ENCODE data around the gene SLC6A13.

Gene SLC6A13

DNA sequence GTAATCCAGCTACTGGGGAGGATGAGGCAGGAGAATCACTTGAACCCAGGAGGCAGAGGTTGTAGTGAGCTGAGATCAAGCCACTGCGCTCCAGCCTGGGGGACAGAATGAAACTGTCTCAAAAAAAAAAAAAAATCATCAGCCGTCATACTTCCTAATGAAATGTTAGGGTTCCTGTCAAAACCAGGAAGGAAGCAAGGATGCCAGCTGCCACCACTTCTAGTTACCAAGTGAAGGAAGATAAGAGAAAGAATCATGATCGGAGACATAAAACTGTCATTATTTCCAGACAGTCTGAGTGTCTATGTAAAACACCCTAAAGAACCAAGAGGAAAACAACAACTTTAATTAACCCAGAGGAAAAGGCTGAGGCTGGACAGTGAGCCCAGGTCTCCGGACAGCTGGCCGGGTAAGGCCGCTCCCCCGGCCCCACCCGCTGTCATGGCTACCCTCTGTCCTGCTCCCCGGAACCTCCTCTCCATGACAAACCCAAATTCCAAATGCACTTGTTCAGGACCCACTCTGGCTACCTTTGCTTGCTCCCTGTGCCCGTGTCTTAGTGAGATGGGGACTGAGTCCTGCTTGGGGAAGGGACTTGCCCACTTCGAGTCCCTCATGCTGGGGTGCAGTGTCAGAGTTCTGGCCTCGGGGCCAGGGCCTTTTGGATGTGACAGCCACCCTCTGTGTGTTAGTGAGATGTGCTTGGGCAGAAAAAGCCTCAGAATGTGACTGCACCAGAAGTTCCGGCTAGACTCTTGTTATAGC, 77.6 kb downstream of the SLC6A13 start:
- H3K9me3 ChIP-seq (ENCODE audit: control insufficient read depth, insufficient read depth, low read length): no peaks in the 10 kb centered on the region
- H3K4me1 ChIP-seq (ENCODE audit: insufficient read depth, low read length): peaks cover 10% of the 10 kb centered on the region; the same call in 1 of the 2 replicates
- H3K36me3 ChIP-seq (ENCODE audit: insufficient read depth, low read length): no peaks in the 10 kb centered on the region
- H3K9ac ChIP-seq (ENCODE audit: low read depth, low read length): no peak overlapping the region

DNA sequence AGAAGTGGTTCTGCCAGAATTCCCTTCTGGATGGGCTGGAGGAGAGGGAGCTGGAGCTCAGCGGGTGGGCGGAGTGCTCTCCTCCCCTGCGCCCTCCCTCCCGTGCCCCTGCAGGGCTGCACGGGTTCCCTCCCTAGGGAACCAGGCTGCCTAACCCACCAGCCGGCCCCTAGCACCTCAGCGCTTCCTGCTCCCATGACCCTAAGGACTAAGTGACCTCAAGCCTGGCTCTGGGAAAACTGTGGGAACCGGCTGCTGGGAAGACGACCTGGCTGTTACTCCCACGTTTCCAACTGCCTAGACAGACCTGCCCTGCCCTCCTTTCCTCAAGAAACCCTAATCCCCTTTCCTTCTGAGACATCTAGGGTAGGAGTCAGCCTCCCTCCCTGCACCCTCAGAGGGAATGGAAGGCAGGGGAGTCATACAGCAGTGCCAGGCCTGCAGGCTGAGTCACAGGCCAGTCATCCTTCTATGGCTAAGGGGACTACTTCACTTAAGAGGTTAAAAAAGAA, 80.2 kb downstream of the SLC6A13 start:
- H3K4me1 ChIP-seq (ENCODE audit: insufficient read depth, low read length): peaks cover 19% of the 10 kb centered on the region
- no peak overlapping the region for H3K9ac ChIP-seq (ENCODE audit: low read depth, low read length)
- H3K36me3 ChIP-seq (ENCODE audit: insufficient read depth, low read length): no peaks in the 10 kb centered on the region
- no peaks in the 10 kb centered on the region for H3K9me3 ChIP-seq (ENCODE audit: control insufficient read depth, insufficient read depth, low read length)

DNA sequence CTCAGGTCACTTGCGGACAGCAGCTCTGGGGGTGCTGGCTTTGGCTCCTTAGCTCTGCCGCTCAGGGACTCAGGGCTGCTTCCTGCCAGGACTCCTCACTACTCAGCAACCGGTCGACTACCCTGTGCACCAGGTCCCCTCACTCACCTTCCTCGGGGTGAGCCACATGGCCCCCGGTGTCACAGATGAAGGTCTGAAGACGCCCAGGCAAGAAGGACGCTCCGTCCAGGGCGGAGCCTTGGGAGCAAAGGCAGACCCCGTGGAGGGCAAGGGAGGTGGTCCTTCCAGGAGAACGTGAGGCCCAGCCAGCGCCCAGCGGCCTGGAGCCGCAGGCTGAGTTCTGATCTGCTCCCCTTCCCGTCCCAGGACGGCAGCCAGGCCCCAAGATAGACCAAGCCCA, 80.7 kb downstream of the SLC6A13 start:
- no peak overlapping the region for H3K9ac ChIP-seq (ENCODE audit: low read depth, low read length)
- no peaks in the 10 kb centered on the region for H3K9me3 ChIP-seq (ENCODE audit: control insufficient read depth, insufficient read depth, low read length)
- H3K4me1 ChIP-seq (ENCODE audit: insufficient read depth, low read length): peaks cover 21% of the 10 kb centered on the region
- H3K36me3 ChIP-seq (ENCODE audit: insufficient read depth, low read length): no peaks in the 10 kb centered on the region

DNA sequence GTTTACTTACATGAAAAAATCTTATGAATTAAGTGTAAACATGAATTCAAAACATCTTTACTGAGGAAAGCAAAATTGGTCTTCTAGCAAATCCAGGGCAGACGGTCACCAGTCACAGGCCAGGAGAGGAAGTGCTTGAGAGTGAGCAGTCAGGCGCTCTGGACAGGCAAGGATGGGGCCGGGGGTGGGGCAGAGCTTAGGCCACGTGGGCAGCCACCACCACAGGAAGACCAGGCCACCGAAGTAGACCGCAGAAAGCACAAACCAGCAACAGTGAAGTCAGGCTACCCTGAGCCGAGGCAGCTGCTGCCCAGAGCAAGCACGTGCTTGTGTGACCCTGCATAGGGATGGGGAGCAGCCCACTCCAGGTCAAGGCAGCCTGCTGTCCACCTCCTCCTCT, 82.2 kb downstream of the SLC6A13 start:
- H3K4me1 ChIP-seq (ENCODE audit: insufficient read depth, low read length): peaks cover 29% of the 10 kb centered on the region
- H3K9ac ChIP-seq (ENCODE audit: low read depth, low read length): no peak overlapping the region
- H3K36me3 ChIP-seq (ENCODE audit: insufficient read depth, low read length): no peaks in the 10 kb centered on the region
- no peaks in the 10 kb centered on the region for H3K9me3 ChIP-seq (ENCODE audit: control insufficient read depth, insufficient read depth, low read length)

DNA sequence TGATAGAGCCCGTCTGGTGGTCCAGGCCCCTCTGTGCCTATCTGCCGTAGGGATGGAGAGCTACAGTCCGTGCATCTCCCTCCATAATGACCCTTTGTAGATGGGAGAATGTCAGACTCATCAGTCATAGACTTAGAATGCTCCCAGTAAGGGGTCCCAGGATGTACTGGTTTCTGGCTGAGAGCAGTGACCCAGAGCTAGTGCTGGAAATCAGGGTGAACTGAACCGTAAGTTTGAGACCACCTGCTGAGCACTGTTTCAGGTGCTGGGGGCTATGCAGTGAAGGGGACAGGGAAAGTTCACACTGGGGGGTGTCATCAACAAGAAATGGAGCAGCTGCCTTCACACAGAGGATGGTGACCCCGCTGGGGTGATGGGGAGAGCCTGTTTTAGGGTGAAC, 82.8 kb downstream of the SLC6A13 start:
- H3K4me1 ChIP-seq (ENCODE audit: insufficient read depth, low read length): peaks cover 29% of the 10 kb centered on the region
- H3K9ac ChIP-seq (ENCODE audit: low read depth, low read length): no peak overlapping the region
- no peaks in the 10 kb centered on the region for H3K9me3 ChIP-seq (ENCODE audit: control insufficient read depth, insufficient read depth, low read length)
- no peaks in the 10 kb centered on the region for H3K36me3 ChIP-seq (ENCODE audit: insufficient read depth, low read length)

DNA sequence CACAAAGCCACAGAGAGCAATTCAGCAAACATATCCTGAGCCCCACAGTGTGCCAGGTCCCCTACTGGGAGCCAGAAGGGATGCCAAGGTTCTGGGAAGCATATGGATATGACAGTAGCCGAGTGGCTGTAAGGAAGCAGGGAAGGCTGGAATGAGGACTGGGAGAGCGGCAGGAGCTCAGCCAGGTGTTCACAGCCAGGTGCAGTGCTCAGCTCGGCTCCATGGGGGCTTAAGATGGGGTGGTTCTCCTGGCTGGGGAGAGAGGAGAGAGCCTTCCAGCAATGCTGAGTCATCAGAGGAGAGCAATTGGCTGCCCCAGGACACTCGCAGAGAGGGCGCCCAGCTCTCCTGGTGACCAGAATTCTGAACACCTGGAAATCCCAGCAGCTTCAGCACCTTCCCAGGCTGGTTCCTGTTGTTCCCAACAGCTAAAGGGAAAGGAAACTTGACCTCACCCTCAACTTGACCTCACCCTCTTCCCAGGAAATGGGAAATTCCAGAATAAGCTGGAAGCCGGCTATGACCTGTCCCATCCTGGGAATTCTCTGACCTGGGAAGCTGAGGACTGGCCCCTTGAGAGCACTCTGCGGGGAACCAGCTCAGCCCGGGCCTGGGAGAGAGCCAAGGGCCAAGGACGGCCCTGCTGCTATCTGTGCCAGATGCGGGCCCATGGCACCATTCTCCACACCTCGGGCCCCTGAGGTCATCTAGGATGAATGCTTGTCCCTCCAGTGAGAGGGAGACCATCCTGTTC, 83.3 kb downstream of the SLC6A13 start:
- no peaks in the 10 kb centered on the region for H3K9me3 ChIP-seq (ENCODE audit: control insufficient read depth, insufficient read depth, low read length)
- no peaks in the 10 kb centered on the region for H3K36me3 ChIP-seq (ENCODE audit: insufficient read depth, low read length)
- no peak overlapping the region for H3K9ac ChIP-seq (ENCODE audit: low read depth, low read length)
- H3K4me1 ChIP-seq (ENCODE audit: insufficient read depth, low read length): peaks cover 29% of the 10 kb centered on the region

DNA sequence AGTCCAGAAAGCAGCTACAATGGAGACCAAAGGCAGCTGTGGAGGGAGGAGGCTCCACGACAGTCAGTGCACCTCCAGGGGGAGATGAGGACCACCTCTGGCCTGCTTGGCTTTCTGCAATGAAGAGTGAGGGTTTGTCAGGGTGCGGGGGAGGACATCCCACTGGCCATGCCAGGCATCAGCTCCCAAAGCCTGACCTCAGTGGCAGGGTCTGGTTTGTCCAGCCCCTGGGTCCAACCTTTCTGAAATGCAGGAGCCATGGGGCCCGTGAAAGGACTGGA, 83.9 kb downstream of the SLC6A13 start:
- no peaks in the 10 kb centered on the region for H3K9me3 ChIP-seq (ENCODE audit: control insufficient read depth, insufficient read depth, low read length)
- H3K36me3 ChIP-seq (ENCODE audit: insufficient read depth, low read length): no peaks in the 10 kb centered on the region
- peaks cover 29% of the 10 kb centered on the region for H3K4me1 ChIP-seq (ENCODE audit: insufficient read depth, low read length)
- H3K9ac ChIP-seq (ENCODE audit: low read depth, low read length): no peak overlapping the region

DNA sequence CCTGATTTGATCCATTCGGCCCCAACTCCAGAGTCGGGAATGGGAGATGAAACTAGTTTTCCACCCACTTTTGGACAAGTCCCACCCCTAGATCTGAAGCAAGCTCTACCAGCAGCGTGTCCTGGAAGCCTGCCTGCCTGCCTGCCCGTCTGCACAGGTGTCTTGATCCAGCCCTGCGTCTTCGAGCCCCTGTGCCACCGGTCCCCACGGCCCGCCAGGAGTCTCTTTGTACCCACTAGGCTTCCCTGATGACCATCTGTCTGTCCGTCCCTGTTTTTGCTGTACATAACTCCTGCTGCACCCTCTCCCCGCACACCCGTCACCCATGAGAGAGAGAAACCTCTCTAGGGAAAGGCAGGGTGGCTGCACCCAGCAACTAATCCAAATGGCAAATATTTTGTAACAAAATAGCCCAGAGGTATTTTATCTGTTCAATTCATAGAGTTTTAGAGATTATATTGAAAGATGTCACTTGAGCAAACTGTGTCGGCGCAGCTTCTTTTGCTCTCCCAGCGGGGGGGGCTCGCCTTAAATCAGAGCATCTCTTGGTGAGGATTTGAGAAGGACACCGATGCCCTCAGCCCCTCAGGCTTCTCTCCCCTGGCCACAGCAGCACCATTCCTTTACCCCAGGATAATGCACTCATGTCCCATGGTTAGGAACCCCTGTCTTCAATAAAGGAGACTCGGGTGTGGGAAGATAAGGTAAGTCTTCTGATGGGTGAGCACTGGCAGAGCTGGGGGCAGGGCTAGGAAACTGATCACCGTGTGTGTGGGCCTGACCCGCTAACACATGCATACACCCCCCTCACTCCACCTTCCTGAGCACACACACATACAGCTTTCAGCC, 84.4 kb downstream of the SLC6A13 start:
- Histone ChIP-seq H3K4me1 (ENCODE audit: insufficient read depth, low read length) (peaks cover 29% of the 10 kb centered on the region), H3K36me3 (ENCODE audit: insufficient read depth, low read length) (no peaks in the 10 kb centered on the region), H3K9ac (ENCODE audit: low read depth, low read length) (no peak overlapping the region), H3K9me3 (ENCODE audit: control insufficient read depth, insufficient read depth, low read length) (no peaks in the 10 kb centered on the region)

DNA sequence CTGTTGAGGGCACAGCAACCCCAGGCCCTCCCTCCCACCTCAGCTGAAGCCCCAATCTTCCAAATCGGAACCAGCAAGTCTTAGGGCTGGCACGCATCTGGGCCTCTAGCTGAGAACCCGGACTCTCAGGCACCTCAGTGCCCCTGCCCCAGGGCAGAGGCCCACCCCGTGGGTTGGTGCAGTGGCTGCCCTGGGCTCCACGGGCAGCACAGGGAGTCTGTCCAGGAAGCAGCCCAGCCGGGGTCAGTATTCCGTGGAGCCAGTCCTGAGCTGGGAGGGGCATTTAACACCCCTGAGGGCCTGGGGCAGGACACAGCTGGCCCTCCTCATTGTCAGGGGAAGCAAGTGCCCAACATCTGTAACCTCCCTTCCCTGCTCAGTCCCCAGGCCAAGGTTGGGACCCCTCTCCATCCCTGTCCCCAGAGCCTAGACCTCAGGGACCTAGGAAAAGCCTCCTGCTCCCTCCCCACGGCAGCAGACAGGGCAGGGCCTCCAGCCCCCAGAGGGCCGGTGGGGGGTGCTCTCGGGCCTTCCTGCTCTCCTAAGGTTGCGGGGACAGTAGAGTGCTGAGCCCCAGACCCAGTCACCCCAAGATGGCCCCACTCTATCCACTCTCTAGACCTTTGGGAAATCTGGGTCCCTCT, 85.2 kb downstream of the SLC6A13 start:
- Histone ChIP-seq H3K4me1 (ENCODE audit: insufficient read depth, low read length) (peaks cover 29% of the 10 kb centered on the region), H3K9me3 (ENCODE audit: control insufficient read depth, insufficient read depth, low read length) (no peaks in the 10 kb centered on the region), H3K9ac (ENCODE audit: low read depth, low read length) (no peak overlapping the region), H3K36me3 (ENCODE audit: insufficient read depth, low read length) (no peaks in the 10 kb centered on the region)

DNA sequence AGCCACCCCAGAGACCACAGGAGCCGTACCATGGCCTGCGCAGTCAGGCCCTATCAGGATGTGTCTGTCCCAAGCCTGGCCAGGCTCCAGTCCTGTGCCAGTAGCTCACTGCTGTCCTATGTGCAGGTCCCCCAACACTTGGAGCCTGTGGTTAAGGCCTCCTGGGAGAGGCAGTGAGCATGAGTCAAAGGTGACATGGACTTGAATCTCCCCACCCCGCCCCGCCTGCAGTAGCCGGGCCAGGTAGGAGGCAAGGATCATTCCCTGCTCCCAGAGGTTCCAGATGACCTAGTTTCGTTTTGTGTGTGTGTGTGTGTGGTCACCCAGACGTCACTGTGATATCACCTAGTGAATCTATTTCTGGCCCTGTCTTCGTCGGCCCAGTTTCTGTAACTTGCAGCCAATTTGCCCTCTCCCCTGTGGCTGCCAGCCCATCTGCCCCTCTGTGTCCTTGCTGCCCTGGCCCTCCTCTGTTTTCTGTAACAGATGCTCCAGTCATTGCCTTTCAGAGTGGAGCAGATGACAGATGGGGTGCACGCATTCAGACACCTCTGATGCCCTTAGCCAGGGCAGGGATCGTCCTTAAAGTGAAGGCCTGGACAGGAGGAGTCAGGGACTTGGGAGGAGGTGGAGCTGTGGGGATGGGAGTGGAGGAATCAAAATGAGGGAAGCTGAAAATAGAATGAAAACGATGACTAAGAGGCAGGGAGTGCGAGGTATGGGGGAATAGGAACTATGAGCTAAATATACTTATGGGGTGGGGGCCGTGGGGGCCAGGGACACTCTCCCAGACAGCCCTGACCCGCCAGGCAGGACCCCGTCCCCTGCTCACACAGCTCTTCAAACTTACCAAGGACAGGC, 86.1 kb downstream of the SLC6A13 start:
- Histone ChIP-seq H3K9me3 (ENCODE audit: control insufficient read depth, insufficient read depth, low read length) (no peaks in the 10 kb centered on the region), H3K9ac (ENCODE audit: low read depth, low read length) (no peak overlapping the region), H3K4me1 (ENCODE audit: insufficient read depth, low read length) (peaks cover 25% of the 10 kb centered on the region), H3K36me3 (ENCODE audit: insufficient read depth, low read length) (no peaks in the 10 kb centered on the region)

DNA sequence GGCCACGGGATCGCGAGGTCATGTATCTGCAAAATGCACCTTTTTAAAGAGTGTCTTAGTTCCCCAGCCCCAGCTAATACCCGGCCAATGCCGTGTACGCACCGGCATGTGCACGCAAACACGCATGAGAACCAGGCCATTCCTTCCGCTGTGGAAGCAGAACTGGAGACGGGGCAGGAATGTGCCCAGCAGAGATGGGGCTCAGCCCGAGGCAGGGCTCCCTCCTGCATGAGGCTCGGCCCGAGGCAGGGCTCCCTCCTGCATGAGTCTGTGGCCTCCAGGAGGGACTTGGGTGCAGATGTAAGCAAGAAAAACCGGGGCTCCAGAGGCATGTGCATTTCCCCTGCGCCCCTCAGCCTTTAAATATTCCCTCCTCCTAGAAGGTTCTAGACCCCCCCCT, 86.9 kb downstream of the SLC6A13 start:
- no peak overlapping the region for H3K9ac ChIP-seq (ENCODE audit: low read depth, low read length)
- no peaks in the 10 kb centered on the region for H3K36me3 ChIP-seq (ENCODE audit: insufficient read depth, low read length)
- H3K9me3 ChIP-seq (ENCODE audit: control insufficient read depth, insufficient read depth, low read length): no peaks in the 10 kb centered on the region
- peaks cover 28% of the 10 kb centered on the region for H3K4me1 ChIP-seq (ENCODE audit: insufficient read depth, low read length)

DNA sequence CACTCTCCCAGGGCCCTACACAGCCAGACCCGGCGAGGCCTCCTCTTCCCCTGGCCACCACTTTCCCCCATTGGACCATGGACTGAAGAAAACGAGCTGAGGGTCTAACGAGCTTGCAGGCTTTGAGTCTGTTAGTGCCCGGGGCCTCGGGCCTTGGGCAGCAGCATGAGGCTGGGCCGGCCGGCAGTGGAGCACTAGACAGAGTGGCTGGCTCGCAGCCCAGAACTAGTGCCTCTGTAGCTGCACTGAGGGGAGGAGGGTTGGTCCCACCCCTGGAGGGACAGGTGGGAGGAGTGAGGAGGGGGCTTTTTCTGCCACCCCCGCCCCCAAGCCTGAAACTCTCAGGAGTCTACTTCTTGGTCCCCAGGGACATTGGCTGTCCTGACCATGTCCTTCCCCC, 87.4 kb downstream of the SLC6A13 start:
- peaks cover 33% of the 10 kb centered on the region for H3K4me1 ChIP-seq (ENCODE audit: insufficient read depth, low read length)

DNA sequence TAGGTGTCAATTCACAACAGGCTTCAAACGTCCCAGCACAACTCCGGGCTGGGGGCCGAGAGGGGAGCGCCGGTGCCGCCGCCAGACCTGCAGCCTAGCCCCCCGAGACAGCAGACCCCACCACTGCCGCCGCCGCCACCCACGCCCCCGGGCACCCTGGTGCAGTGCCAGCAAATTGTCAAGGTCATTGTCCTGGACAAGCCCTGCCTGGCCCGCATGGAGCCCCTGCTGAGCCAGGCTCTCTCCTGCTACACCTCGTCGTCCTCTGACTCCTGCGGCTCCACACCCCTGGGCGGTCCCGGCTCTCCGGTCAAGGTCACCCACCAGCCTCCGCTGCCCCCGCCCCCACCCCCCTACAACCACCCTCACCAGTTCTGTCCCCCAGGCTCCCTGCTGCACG, 88.0 kb downstream of the SLC6A13 start:
- peaks cover 36% of the 10 kb centered on the region for H3K4me1 ChIP-seq (ENCODE audit: insufficient read depth, low read length)
- no peaks in the 10 kb centered on the region for H3K9me3 ChIP-seq (ENCODE audit: control insufficient read depth, insufficient read depth, low read length)
- H3K36me3 ChIP-seq (ENCODE audit: insufficient read depth, low read length): no peaks in the 10 kb centered on the region
- no peak overlapping the region for H3K9ac ChIP-seq (ENCODE audit: low read depth, low read length)

More for the DNA sequence above, 87.4 kb downstream of the SLC6A13 start:
- Histone ChIP-seq H3K9me3 (ENCODE audit: control insufficient read depth, insufficient read depth, low read length) (no peaks in the 10 kb centered on the region), H3K36me3 (ENCODE audit: insufficient read depth, low read length) (no peaks in the 10 kb centered on the region), H3K9ac (ENCODE audit: low read depth, low read length) (no peak overlapping the region)

Data from ES-I3 (cell line).